Smooth muscle cell (in vitro differentiated cells): Measurements from ENCODE around the gene APOF. TPM values are rescaled to one million over a fixed set of nuclear protein-coding genes. Genes with fewer than 3 reads are reported as not detected.

Experiments used
- DNase-seq: peaks from one replicate; lab custom pipeline; 2025; ENCODE audit not compliant: unreplicated experiment; lab: John Stamatoyannopoulos, UW
- H2AFZ ChIP-seq: fragments of 200-600 bp; sonication (generic); 2 replicates; pipeline ENCODE4 v1.6.0; 2016; ENCODE audit warnings: antibody characterized with exemption, low read depth, mild to moderate bottlenecking
- H3F3A ChIP-seq: fragments of 200-600 bp; sonication (generic); 2 replicates; pipeline ENCODE4 v1.6.0; 2017; ENCODE audit warnings: antibody characterized with exemption, low read depth
- H3K27ac ChIP-seq: fragments of 200-600 bp; sonication (generic); 2 replicates; pipeline ENCODE4 v1.5.1; 2016; ENCODE audit warnings: low read depth, mild to moderate bottlenecking
- H3K27me3 ChIP-seq: fragments of 200-600 bp; sonication (generic); 2 replicates; pipeline ENCODE4 v1.6.1; 2016; ENCODE audit warnings: low read depth, mild to moderate bottlenecking
- H3K36me3 ChIP-seq: fragments of 200-600 bp; sonication (generic); 2 replicates; pipeline ENCODE4 v1.5.1; 2016; ENCODE audit warnings: low read depth
- H3K4me1 ChIP-seq: fragments of 200-600 bp; sonication (generic); 2 replicates; pipeline ENCODE4 v1.5.1; 2016; ENCODE audit warnings: low read depth
- H3K4me2 ChIP-seq: fragments of 200-600 bp; sonication (generic); 2 replicates; pipeline ENCODE4 v1.6.0; 2016; ENCODE audit warnings: mild to moderate bottlenecking
- H3K4me3 ChIP-seq: fragments of 200-600 bp; sonication (generic); 2 replicates; pipeline ENCODE4 v1.5.1; 2016; ENCODE audit warnings: mild to moderate bottlenecking
- H3K79me2 ChIP-seq: fragments of 200-600 bp; sonication (generic); 2 replicates; pipeline ENCODE4 v1.6.0; 2016; ENCODE audit warnings: low read depth, mild to moderate bottlenecking
- H3K9ac ChIP-seq: fragments of 200-600 bp; sonication (generic); 2 replicates; pipeline ENCODE4 v1.6.0; 2016; ENCODE audit warnings: low read depth
- H3K9me3 ChIP-seq: fragments of 200-600 bp; sonication (generic); replicated peaks from 2 replicates; pipeline ENCODE4 v1.5.1; 2016; ENCODE audit warnings: low read depth
- H4K20me1 ChIP-seq: fragments of 200-600 bp; sonication (generic); 2 replicates; pipeline ENCODE4 v1.6.0; 2016; ENCODE audit warnings: low read depth
- WGBS: methylation state at CpG from one replicate; pipeline ENCODE4 v1.1.7; 2016; ENCODE audit warnings: low lambda C conversion rate; 5-methylcytosine and 5-hydroxymethylcytosine counted together
- polyA plus RNA-seq: library from polyadenylated mRNA; unstranded; fragments of >200 nt; fragmentation: Nextera tagmentation; extraction: Ambion mirVana; gene quantifications from 2 replicates; pipeline ENCODE4 v1.2.1, GENCODE V29; 2016
- total RNA-seq: library from RNA; depleted of rRNA; stranded (reverse); fragments of >200 nt; gene quantifications from 2 replicates; pipeline ENCODE4 v1.2.3, GENCODE V29; 2014
- TF ChIP-seq, protein P1 (sequence below): fragments of 200-600 bp; sonication (generic); IDR thresholded peaks from 2 replicates; pipeline ENCODE4 v1.5.1; 2017; ENCODE audit warnings: borderline replicate concordance, mild to moderate bottlenecking, antibody characterized with exemption; ENCODE audit not compliant: insufficient read depth, poor library complexity, severe bottlenecking

Gene APOF
- total and polyA plus RNA-seq, 2 experiments from 2014 or later, result not detected

DNA sequence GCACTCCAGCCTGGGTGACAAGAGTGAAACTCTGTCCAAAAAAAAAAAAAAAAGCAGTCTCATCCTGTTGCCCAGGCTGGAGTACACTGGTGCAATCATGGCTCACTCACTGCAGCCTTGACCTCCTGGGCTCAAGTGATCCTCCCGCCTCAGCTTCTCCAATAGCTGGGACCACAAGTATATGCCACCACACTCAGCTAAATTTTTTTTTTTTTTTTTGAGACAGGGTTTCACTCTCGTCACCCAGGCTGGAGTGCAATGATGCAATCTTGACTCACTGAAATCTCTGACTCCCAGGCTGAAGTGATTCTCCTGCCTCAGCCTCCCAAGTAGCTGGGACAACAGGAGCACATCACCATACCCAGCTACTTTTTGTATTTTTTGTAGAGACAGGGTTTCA is 41.6 kb downstream of the APOF start:
- H4K20me1 ChIP-seq, result no peaks in the 10 kb centered on the region
- no peaks in the 10 kb centered on the region for H3K79me2 ChIP-seq
- no peak overlapping the region for H3K4me2 ChIP-seq
- H3K4me1 ChIP-seq, result peaks cover 7% of the 10 kb centered on the region
- no peaks in the 10 kb centered on the region for H3F3A ChIP-seq
- no peak overlapping the region for H3K27ac ChIP-seq
- TF ChIP-seq, protein P1, sequence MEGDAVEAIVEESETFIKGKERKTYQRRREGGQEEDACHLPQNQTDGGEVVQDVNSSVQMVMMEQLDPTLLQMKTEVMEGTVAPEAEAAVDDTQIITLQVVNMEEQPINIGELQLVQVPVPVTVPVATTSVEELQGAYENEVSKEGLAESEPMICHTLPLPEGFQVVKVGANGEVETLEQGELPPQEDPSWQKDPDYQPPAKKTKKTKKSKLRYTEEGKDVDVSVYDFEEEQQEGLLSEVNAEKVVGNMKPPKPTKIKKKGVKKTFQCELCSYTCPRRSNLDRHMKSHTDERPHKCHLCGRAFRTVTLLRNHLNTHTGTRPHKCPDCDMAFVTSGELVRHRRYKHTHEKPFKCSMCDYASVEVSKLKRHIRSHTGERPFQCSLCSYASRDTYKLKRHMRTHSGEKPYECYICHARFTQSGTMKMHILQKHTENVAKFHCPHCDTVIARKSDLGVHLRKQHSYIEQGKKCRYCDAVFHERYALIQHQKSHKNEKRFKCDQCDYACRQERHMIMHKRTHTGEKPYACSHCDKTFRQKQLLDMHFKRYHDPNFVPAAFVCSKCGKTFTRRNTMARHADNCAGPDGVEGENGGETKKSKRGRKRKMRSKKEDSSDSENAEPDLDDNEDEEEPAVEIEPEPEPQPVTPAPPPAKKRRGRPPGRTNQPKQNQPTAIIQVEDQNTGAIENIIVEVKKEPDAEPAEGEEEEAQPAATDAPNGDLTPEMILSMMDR, result no peak
- no peak overlapping the region for H2AFZ ChIP-seq
- WGBS, result 76% methylated on average over 2 of the region's 2 CpGs
- no peaks in the 10 kb centered on the region for H3K36me3 ChIP-seq
- no peaks in the 10 kb centered on the region for H3K9me3 ChIP-seq
- no peak overlapping the region for H3K4me3 ChIP-seq
- no peaks in the 10 kb centered on the region for H3K27me3 ChIP-seq
- no peak overlapping the region for H3K9ac ChIP-seq
- DNase-seq, result no peak

GRCh38 chr12:56317675-56318074 is 45.0 kb downstream of the APOF start:
- H3K4me2 ChIP-seq, result no peak overlapping the region
- H3K79me2 ChIP-seq, result peaks cover 20% of the 10 kb centered on the region
- H3F3A ChIP-seq, result no peaks in the 10 kb centered on the region
- WGBS, result 80% methylated on average over 3 of the region's 3 CpGs
- H3K4me1 ChIP-seq, result peaks cover 14% of the 10 kb centered on the region
- no peak overlapping the region for H3K4me3 ChIP-seq
- H4K20me1 ChIP-seq, result no peaks in the 10 kb centered on the region
- no peaks in the 10 kb centered on the region for H3K9me3 ChIP-seq
- no peak for DNase-seq
- H3K27ac ChIP-seq, result no peak overlapping the region
- H2AFZ ChIP-seq, result no peak overlapping the region
- TF ChIP-seq, protein P1, result no peak
- no peak overlapping the region for H3K9ac ChIP-seq
- no peaks in the 10 kb centered on the region for H3K36me3 ChIP-seq
- no peaks in the 10 kb centered on the region for H3K27me3 ChIP-seq

GRCh38 chr12:56315622-56316473 is 46.8 kb downstream of the APOF start, which contains the start of gene CNPY2:
TSS of gene CNPY2 (minus strand) at chr12:56315988. CDS start at chr12:56315217, 771 bp downstream.
- H3K27ac ChIP-seq, result peak within 1 kb of the TSS; percentile 69
- no peaks in the 10 kb centered on the region for H3K9me3 ChIP-seq
- peak within 1 kb of the TSS; percentile 91 for H2AFZ ChIP-seq
- peaks cover 20% of the 10 kb centered on the region for H3K79me2 ChIP-seq
- no peaks in the 10 kb centered on the region for H3K27me3 ChIP-seq
- H3K36me3 ChIP-seq, result no peaks in the 10 kb centered on the region
- no peaks in the 10 kb centered on the region for H3F3A ChIP-seq
- H3K9ac ChIP-seq, result peak within 1 kb of the TSS; percentile 80
- TF ChIP-seq, protein P1, result no peak
- H3K4me3 ChIP-seq, result peak within 1 kb of the TSS; percentile 93
- H3K4me2 ChIP-seq, result peak within 1 kb of the TSS; percentile 98
- H3K4me1 ChIP-seq, result peaks cover 14% of the 10 kb centered on the region
- DNase-seq, result peak; percentile 83
- WGBS, result 1% methylated on average over 62 of the region's 62 CpGs
- no peaks in the 10 kb centered on the region for H4K20me1 ChIP-seq

GRCh38 chr12:56315249-56315621 is 47.4 kb downstream of the APOF start:
- no peaks in the 10 kb centered on the region for H3K9me3 ChIP-seq
- H2AFZ ChIP-seq, result peak overlapping the region; percentile 91
- no peaks in the 10 kb centered on the region for H3K27me3 ChIP-seq
- H4K20me1 ChIP-seq, result no peaks in the 10 kb centered on the region
- H3F3A ChIP-seq, result no peaks in the 10 kb centered on the region
- WGBS, result 5% methylated on average over 11 of the region's 11 CpGs
- H3K79me2 ChIP-seq, result peaks cover 20% of the 10 kb centered on the region
- peak overlapping the region; percentile 80 for H3K9ac ChIP-seq
- peak overlapping the region; percentile 93 for H3K4me3 ChIP-seq
- peak overlapping the region; percentile 98 for H3K4me2 ChIP-seq
- no peak for DNase-seq
- no peaks in the 10 kb centered on the region for H3K36me3 ChIP-seq
- TF ChIP-seq, protein P1, result no peak
- peak overlapping the region; percentile 69 for H3K27ac ChIP-seq
- peaks cover 14% of the 10 kb centered on the region for H3K4me1 ChIP-seq
